ENCODE measurements around the gene COL23A1.
"Not testable (repeated sequence)": the region's sequence is repeated elsewhere in the genome, so short reads cannot be mapped to it uniquely, and the experiment has no call there.

COL23A1 gene

DNA sequence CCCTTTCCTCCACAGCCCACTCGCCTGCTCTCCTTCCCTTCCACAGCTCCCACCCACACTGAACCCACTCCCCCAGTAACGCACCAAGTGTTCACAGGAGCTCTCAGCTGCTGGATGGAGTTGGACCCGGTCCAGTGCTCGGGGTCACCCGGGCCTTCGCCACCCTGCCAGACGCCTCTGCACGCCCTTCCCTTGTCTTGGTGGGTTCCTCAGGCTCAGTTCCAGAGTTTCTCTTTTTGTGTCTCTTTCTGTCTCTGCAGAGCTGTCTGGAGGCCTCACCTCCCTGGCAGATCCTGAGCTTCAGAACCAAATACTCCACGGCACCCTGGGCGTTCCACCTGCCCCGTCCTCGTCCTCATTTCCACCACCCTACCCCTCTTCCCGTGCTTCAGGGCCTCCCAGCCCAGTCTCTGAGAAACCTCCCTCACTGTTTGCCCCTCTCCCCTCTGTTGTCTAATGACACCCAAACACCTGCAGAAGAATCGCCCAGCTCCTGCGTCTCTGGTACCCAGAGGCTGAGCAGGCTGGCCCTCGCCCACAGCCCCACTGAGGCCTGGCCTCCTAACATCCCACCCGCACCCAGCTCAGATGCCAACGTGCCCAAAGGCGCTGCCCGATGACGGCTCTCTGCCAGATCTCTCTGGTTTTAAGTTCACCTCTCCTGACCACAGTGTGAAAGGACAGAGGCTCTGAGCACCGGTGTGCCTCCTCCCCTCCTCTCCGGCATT, 74.3 kb downstream of the COL23A1 start:
- in situ Hi-C loops (cut with MboI; ENCODE audit: low sequenced_read_pairs) = no loop called here

DNA sequence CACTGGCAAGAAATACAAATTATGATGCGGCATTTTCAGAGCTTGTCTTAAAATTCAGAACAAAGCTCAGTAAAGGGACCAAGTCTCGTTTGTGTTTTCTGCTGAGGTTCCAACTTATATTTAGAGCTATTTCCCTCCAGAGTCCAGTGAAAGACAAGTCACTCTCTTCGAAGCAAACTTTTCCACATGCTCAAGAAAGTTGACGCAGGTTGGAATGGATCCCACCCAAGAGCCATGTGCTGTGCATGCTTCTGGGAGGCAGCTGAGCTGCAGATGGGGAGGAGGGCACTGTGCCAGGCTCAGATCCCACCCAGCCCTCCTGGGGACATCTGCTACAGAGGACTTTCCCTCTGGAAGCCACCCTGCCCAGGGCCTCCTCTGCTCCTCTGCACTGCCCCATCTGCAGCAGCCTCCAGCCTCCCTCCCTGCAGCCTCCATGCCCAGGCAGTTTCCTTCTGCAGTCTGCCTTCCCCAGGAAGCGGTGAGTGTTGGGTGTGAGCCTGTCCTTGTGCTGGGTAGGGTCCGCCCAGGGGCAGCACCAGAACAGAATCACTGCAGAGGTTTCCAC, 75.3 kb downstream of the COL23A1 start:
- in situ Hi-C loops (cut with MboI; ENCODE audit: low sequenced_read_pairs) = no loop called here

DNA sequence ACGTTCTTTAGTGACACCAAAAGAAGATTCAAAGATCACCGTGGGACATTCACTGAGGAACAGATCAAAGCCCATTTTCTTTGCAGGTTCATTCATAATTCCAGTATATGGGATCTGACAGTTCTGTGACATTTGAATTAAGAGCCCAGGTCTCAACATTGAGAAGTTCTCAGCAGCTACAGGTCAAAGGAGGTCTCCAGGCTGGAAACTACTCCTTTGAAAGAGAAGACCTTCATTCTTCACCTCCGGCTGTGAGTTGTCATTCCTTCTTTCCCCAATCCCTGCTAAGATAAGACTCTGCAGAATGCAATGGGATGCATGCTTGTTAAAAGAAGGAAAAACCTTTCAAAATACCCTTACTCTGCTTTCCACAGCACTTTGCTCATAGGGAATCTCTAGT, 79.0 kb downstream of the COL23A1 start:
- in situ Hi-C loops (cut with MboI; ENCODE audit: low sequenced_read_pairs) = no loop called here

DNA sequence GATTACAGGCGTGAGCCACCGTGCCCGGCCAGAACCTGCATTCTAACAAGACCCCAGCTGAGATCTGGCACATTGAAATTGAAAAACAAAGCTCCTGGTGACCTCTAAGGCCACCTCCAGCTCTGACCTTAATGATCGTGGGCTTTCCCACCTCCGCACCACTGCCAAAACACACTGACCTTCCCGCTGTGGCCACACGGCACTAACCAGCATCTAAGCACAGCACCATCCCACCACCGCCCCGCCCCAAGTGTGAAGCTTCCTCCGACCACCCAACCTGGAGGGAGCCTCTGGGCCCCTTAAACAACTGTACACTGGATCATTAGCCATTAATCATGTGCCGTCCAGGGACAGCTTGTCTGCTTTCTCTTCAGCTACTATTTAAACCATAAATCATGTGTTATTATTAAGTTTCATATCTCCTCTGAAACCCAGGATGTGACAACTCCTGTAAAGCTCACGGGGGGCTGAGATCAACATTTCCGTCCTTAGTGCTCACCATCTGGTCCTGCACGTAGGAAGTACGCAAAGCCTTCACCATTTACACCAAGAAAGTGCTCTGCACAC, 80.6 kb downstream of the COL23A1 start:
- in situ Hi-C loops (cut with MboI; ENCODE audit: low sequenced_read_pairs) = no loop called here

DNA sequence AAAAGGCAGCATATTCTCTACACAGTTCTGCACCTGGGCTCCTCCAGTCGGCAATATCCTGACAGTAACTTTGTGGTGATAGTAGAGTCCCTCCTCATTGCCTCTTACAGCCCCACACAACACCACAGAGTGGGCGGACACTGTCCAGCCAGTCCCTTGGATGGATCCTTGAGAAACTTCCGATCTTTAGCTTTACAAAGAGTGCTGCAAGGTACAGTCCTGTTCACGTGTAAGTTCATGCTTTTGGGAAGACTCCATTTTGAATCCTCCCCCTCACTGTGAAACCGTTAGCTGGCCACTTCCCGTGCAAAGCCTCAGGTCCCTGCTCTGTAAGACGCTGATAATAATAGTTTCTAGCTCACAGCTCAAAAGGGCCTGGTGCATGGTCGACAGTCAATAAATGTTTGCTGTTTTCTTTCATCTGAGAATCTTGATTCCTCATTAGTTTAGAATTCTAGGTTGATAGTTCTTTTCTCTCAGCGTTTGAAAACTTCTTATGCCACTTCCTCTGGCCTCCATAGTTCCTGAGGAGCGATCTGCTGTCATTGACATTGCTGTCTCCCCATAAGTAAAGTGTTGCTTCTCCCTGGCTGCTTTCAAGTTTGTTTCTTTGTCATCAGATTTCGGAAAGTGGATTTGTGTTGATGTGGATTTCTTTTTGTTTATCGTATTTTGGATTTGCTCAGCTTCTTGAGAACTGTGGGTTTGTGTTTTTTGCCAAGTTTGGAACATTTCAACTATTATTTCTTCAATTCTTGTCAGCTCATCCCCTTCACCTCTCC, 82.9 kb downstream of the COL23A1 start:
- in situ Hi-C loops (cut with MboI; ENCODE audit: low sequenced_read_pairs) = no loop called here

DNA sequence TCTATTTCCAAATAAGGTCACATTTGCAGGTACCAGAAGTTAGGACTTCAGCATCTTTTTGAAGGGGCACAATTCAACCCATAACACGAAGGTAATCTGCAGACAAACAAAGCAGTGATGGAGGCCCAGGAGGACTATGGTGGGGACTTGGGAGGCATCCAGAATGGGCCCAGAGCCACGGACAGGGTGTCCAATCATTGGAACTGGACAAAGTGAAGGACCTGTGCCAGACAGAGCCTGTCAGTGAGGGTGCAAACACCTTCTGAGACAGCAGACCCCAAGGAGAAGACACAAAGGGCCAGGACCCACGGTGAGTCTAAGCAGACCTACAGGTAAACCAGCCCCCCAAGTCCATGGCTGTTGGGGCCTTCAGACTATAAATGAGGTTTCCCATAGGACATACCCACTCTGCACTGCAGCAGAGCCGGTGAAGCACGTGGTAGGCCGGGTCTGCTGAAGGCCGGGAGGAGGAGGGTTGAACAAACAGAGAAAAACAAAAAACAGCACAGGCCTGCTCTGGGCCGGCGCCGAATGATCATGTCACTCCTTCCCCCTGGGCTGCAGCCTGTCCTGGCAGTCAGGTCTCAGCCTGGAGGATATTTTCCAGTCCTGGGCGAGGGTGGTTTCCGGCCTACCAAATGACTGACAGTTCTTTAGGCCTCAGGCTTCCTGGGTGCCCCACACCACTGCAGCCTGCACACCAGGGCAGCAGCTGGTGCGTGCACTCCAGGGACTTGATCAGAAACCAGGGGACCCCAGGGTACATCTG, 84.4 kb downstream of the COL23A1 start:
- in situ Hi-C loops (cut with MboI; ENCODE audit: low sequenced_read_pairs) = no loop called here

DNA sequence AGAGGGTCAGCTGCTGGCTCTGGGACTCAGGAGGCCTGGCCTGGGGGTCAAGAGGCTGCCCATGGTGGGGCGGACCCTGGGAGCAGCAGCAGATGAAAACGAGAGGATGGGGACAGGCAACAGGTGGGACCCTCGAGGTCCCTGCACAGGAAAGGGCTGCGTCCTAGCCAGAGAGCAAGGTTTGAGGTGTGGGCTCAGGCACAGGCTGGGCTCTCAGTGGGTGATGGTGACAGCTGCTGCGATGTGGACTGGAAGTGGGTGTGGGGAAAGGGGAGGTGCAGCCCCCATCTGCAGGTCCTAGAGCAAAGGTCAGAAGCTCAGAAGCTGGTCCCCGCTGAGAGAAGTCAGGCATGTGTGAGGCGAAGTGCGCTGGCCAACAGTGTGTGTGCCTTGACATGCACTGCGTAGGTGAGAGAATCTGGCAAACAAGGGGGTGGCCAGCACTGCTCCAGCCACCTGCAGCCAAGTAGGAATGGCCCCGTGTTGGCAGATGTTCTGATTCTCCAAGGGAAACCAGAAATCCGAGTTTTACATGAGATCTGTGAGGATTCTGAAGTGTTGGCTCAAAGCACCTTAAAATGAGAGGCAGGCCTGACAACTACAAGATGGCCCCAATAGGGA, 85.7 kb downstream of the COL23A1 start:
- in situ Hi-C loops (cut with MboI; ENCODE audit: low sequenced_read_pairs) = no loop called here

DNA sequence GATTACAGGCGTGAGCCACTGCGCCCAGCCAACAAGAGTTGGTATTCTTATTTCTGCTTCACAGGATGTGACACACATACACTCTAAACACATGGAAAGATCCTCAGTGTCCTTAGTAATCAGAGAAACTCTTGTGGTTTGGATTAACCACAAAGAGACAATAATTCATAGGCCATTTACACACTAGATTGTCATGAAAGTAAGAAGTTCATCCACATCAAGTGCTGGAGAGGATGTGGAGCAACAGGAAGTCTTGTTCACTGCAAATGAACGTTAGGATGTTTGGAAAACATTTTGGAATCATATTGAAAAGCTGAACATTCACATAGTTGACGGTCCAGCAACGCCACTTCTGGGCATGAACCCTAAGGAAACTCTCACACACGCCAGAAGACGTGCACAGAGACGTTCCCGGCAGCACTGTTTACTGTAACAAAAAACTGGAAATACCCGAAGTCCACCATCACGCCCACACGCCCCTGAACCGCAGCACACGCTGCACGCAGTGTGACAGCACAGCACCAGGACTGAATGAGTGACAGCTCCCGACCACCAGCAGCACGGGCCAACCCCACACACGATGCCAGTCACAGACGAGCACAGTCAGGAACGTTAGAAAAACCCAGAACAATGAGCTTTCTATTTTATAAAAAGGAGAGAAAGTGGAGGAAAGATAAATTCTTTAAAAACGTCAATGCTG, 87.6 kb downstream of the COL23A1 start:
- in situ Hi-C loops (cut with MboI; ENCODE audit: low sequenced_read_pairs) = no loop called here

DNA sequence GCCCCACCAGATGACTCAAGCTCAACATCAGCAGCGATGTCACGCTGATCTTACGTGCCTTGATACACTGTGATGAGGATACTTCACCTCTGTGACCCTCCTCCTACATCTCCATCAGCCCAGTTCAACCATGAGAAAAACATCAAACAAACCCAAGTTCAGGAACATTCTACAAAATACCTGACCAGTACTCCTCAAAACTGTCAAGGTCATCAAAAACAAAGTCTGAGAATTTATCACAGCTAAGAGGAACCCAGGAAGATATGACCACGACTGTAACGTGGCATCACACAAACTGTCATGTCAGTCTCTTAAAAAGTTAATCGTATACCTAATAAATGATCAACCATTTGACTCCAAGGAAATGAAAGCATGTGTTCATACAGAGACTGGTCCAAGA, 90.8 kb downstream of the COL23A1 start:
- in situ Hi-C loops (cut with MboI; ENCODE audit: low sequenced_read_pairs) = no loop called here

DNA sequence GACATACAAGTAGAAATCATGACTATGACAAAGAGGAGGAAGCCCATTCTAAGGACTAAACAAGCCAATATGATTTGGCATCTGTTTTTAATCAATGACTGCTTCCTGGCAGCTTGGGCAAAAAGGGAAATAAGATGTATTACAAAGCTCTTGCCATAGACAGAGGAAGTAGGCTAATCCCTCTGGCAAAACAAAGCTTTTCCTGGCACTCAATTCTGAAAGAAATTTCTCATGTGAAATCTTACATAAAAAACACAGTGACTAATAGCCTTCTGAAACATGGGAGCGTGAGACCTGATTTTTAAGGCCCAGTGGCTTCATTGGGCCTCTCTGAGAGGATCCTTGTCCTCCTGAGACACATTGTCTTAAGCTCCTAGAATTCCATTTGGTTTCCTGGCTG, 93.6 kb downstream of the COL23A1 start:
- in situ Hi-C loops (cut with MboI; ENCODE audit: low sequenced_read_pairs) = no loop called here

DNA sequence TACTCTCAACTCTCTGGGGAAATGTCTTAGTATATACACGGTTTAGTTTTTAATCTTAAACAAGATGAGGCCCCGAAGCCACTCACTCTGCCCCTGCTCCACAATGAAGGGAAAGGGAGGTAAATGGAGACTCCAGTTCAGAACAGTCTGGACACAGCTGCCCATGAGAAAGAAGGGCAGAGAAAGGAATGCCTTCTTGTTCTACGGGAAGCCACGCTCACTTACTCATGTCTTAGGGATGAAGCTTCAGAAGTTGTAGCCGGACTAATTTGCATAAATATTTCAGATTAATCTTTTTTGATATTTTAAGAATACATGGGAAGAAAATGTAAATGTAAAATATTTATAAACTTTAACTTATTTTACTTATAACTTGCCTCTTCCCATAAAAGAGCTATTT, 94.0 kb downstream of the COL23A1 start:
- in situ Hi-C loops (cut with MboI; ENCODE audit: low sequenced_read_pairs) = no loop called here

DNA sequence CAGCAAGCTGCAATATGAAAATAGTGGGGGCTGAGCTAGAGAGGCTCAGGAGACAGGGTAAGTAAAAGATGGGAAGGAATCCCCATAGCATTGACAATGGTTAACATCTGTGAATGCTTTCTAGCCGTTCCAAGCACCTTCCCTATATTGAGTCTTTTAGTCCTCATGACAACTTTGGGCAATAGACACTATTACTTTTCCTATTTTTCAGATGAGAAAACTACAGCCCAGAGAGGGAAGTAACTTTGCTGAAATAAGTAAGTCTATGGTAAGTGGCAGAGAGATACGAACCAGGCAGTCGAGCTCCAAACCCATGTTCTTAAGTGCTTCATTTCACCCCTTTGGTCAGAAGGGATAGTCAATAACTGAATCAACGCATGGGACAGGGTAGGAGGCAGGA, 94.5 kb downstream of the COL23A1 start:
- in situ Hi-C loops (cut with MboI; ENCODE audit: low sequenced_read_pairs) = no loop called here

DNA sequence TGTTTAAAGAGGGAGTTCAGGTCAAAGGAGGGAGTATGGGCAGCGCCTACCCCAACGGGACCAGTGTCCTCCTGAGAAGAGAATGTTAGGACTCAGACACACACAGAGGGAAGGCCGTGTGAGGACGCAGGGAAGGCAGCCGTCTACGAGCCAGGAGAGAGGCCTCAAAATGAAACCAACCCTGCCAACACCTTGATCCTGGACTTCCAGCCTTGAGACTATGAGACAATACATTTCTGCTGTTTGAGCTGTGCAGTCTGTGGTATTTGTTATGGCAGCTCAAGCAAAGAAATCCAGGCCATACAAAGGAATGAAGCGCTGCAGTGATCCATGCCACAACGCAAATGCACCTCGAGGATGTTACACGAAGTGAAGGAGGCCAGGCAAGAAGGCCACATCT, 97.9 kb downstream of the COL23A1 start:
- in situ Hi-C loops (cut with MboI; ENCODE audit: low sequenced_read_pairs) = no loop called here

DNA sequence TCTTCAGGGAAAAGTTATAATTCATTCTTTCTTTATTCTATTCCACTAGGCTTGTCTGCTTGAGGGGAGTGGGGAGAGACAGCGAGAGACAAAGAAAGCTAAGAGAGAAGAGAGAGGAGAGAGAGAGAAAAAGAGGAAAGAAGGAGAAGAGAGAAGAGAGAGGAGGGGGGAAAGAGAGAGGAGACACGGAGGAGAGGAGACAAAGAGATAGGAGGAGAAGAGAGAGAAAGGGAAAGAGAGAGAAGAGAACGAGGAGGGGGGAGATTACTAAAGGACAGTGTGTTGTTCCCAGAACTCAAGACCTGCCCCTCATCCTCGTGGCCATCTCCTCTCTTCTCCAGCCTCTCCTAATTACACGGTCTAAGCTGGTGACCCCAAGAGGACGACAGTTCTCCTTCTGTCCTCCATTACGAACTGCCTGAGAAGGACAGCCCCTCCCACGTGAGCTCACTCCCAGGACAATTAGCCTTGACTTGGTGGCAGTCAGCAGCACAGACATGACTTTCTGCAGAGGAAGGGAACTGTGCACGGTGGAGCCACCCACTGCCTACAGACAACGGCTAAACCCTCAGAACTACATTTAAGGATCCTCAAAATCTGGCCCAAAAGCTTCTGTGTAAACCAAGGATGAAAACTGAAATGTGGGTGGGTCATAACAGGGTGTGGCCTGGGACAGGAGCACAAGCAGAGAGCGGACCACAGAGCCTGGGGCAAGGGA, 99.1 kb downstream of the COL23A1 start:
- in situ Hi-C loops (cut with MboI; ENCODE audit: low sequenced_read_pairs) = no loop called here

DNA sequence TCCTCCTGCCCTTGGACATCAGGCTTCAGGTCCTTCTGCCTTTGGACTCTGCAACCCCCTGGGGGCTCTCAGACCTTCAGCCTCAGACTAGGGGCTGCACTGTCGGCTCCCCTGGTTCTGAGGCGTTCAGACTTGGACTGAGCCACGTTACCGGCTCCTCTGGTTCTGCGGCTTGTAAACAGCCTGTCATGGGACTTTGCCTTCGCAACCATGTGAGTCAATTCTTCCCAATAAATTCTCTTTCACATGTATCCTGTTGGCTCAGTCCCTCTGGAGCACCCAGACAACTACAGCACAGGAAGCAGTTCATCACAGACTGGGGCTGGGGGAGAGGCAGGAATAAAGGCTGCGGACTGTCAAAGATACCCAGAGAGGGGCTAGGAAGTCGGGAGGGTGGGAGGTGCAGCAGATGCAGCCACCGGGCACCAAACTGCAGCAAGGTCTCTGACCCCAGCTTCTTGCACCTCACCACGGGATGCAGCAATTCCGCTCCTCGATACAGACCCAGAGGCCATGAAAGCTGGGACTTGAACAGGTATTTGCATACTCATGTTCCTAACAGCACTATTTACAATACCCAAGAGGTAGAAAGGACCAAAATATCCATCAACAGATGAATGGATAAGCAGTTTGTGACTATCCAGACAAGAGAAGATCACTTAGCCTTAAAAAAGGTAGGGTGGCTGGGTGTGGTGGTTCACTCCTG, 100.8 kb downstream of the COL23A1 start:
- in situ Hi-C loops (cut with MboI; ENCODE audit: low sequenced_read_pairs) = no loop called here

DNA sequence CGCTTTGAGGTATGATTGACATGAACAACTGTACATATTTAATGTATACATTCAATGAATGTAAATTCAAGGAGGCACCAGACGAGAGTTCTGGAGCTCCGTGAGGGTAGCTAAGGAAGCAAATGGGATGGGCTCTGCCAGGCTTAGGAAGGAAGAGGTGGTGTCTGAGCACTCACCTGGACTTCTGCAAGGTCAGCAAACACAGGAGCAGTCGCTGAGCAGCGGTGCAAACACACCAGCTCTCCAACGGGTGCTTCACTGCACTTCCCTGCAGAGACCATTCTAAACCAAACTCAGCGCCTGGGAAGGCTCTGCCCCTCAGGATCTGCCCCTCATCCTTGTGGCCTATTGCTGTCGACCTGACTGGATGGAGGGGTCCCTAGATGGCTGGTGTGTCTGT, 101.5 kb downstream of the COL23A1 start:
- in situ Hi-C loops (cut with MboI; ENCODE audit: low sequenced_read_pairs) = no loop called here

DNA sequence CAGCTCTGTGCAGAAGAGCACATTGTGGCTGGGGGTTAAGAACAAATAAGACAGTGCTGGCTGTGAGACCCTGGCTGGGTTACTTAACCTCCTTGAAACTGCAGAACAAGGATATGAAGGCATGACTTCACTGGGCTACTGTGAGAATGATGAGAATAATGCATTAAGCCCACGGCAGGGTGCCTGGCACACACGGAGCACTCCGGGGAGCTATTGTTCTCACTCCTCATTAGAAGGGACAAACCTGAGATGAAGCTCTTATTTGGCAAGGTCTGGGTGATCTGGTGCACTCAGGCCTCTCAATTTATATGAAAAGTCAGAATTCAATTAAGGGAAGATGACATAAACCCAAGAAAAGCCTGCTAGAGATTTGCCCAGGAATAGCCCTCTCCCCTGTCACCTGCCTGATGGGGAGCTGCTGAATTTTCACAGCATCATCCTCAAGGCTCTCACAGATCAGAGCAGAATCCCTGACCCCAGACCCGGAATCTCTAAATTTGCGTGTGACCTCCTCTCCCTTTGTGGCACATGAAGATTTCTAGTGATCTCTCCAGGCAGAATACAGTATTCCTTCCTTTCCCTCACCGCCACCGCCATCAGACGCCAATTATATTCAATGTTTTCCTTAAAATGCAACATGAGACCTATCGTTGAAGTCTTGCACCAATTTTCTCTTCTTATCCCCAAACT, 102.1 kb downstream of the COL23A1 start:
- in situ Hi-C loops (cut with MboI; ENCODE audit: low sequenced_read_pairs) = no loop called here

DNA sequence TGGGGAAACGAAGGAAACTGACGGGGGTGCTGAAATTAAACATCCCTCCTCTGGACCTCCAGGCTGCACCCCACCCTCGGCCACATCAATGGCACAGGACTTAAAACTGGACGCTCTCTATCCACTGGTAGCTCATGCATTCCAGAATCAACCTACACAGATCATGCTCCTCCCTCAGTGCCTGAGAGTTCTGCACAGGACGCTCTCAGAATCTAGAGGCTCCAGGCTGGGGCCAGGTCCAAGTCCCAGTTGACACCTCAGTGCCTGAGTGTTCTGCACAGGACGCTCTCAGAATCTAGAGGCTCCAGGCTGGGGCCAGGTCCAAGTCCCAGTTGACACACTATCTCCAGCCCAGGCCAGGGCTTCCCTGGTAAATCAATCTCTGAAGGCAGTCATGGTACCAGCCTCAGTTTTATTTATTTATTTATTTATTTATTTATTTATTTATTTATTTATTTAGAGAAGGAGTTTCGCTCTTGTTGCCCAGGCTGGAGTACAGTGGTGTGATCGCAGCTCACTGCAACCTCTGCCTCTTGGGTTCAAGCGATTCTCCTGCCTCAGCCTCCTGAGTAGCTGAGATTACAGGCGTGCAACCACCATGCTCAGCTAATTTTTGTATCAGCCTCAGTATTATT, 103.2 kb downstream of the COL23A1 start:
- in situ Hi-C loops (cut with MboI; ENCODE audit: low sequenced_read_pairs) = not testable (repeated sequence)

Data from HL-60/S4 treated with phorbol 12-myristate 13-acetate at 8.2 ng/mL for 4 days and 3 days (cell line).